ENCODE measurements around the gene CMIP.

The CMIP gene

DNA sequence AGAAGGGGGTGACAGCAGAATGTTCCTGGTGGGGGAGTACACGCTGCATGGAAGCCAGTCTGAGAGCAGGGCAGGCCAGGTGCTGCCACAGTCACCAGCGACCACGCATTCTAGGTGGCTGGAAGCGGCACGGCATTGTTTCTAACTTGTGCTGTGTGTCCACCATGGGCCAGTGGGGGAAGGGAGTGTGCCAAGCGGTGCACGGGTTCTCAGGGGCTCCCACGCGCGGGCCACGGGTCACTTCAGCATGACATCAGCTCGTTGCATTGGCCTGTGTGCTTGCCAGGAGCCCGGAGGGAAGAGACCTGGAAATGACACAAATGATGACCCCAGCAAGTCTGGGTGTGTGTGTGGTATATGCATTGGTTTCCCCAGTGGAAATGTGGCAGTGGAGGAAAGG lies 169.6 kb downstream of the CMIP start:
- Histone ChIP-seq H3K36me3 (ENCODE audit: insufficient read depth, low read length) (no peaks in the 10 kb centered on the region), H3K79me2 (ENCODE audit: control insufficient read depth, insufficient read depth, low read length, unreplicated experiment) (no peaks in the 10 kb centered on the region), H3K4me3 (ENCODE audit: low read depth, low read length) (no peak overlapping the region), H3K4me1 (ENCODE audit: control insufficient read depth, insufficient read depth, low read length, unreplicated experiment) (peaks cover 21% of the 10 kb centered on the region), H3K27ac (ENCODE audit: low read depth, low read length) (no peak overlapping the region), H3K27me3 (ENCODE audit: insufficient read depth, low read length) (no peaks in the 10 kb centered on the region), H2AFZ (ENCODE audit: low read length, unreplicated experiment) (no peak overlapping the region)

DNA sequence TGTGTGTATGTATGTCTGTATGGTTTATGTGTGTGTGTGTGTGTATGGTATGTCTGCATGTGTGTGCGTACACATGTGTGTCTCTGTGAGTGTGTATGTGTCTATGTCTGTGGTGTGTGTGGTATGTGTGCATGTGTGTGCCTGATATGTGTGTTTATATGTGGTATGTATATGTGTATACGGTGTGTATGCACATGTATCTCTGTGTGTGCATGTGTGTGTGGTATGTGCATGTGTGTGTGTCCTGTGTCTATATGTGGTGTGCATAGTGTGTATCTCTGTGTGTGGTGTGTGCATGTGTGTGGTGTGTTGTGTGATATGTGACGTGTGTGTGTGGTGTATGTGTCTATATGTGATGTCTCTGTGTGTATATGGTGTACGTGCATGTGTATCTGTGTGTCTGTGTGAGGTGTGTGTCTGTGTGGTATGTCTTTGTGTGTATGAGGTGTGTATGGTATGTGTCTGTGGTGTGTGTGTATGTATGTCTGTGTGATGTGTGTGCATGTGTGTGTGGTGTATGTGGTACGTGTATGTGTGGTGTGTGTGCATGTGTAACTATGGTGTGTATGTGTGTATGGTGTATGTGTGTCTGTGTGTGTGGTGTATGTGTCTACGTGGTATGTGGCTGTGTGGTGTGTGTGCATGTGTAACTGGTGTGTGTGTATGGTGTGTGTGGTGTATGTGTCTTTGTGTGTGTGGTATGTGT lies 170.2 kb downstream of the CMIP start:
- H3K4me1 ChIP-seq (ENCODE audit: control insufficient read depth, insufficient read depth, low read length, unreplicated experiment), result peaks cover 15% of the 10 kb centered on the region
- no peak overlapping the region for H3K4me3 ChIP-seq (ENCODE audit: low read depth, low read length)
- H3K27ac ChIP-seq (ENCODE audit: low read depth, low read length), result no peak overlapping the region
- H3K79me2 ChIP-seq (ENCODE audit: control insufficient read depth, insufficient read depth, low read length, unreplicated experiment), result no peaks in the 10 kb centered on the region
- H3K27me3 ChIP-seq (ENCODE audit: insufficient read depth, low read length), result no peaks in the 10 kb centered on the region
- no peaks in the 10 kb centered on the region for H3K36me3 ChIP-seq (ENCODE audit: insufficient read depth, low read length)
- H2AFZ ChIP-seq (ENCODE audit: low read length, unreplicated experiment), result no peak overlapping the region

DNA sequence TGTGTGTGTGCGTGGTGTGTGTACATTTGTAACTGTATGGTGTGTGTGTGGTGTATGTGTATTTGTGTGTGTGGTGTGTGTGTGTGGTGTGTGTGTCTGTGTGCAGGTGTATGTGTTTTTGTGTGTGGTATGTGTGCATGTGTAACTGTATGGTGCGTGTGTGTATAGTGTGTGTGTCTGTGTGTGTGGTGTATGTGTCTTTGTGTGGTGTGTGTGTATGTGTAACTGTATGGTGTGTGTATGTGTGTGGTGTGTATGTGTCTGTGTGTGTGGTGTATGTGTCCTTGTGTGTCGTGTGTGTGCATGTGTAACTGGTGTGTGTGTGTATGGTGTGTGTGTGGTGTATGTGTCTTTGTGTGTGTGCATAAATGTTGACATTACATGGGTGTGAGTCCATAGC lies 170.8 kb downstream of the CMIP start:
- no peaks in the 10 kb centered on the region for H3K79me2 ChIP-seq (ENCODE audit: control insufficient read depth, insufficient read depth, low read length, unreplicated experiment)
- no peaks in the 10 kb centered on the region for H3K27me3 ChIP-seq (ENCODE audit: insufficient read depth, low read length)
- no peaks in the 10 kb centered on the region for H3K36me3 ChIP-seq (ENCODE audit: insufficient read depth, low read length)
- peaks cover 9% of the 10 kb centered on the region for H3K4me1 ChIP-seq (ENCODE audit: control insufficient read depth, insufficient read depth, low read length, unreplicated experiment)
- H3K4me3 ChIP-seq (ENCODE audit: low read depth, low read length), result no peak overlapping the region
- no peak overlapping the region for H2AFZ ChIP-seq (ENCODE audit: low read length, unreplicated experiment)
- H3K27ac ChIP-seq (ENCODE audit: low read depth, low read length), result no peak overlapping the region

DNA sequence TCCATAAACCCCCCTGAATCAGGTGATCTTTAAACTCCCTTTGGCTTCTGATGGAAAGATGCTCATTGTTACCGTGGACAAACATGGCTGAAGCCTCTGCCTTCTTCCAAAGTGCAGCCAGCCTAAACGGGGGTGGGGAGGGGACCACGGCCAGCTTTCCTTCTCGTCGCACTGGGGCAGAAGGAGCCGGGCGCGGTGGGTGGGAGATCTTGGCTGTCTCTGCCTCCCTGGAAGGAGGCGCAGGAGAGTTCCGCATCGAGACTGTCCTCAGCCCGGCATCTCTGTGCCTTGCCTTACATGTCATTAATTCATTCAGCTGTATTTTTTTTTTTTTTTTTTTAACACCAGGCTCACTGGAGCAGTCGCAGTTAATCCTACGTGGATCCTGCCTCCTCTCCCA lies 171.2 kb downstream of the CMIP start:
- Histone ChIP-seq H3K4me3 (ENCODE audit: low read depth, low read length) (no peak overlapping the region), H3K79me2 (ENCODE audit: control insufficient read depth, insufficient read depth, low read length, unreplicated experiment) (no peaks in the 10 kb centered on the region), H2AFZ (ENCODE audit: low read length, unreplicated experiment) (no peak overlapping the region), H3K27ac (ENCODE audit: low read depth, low read length) (no peak overlapping the region), H3K27me3 (ENCODE audit: insufficient read depth, low read length) (no peaks in the 10 kb centered on the region), H3K36me3 (ENCODE audit: insufficient read depth, low read length) (no peaks in the 10 kb centered on the region), H3K4me1 (ENCODE audit: control insufficient read depth, insufficient read depth, low read length, unreplicated experiment) (peaks cover 7% of the 10 kb centered on the region)

DNA sequence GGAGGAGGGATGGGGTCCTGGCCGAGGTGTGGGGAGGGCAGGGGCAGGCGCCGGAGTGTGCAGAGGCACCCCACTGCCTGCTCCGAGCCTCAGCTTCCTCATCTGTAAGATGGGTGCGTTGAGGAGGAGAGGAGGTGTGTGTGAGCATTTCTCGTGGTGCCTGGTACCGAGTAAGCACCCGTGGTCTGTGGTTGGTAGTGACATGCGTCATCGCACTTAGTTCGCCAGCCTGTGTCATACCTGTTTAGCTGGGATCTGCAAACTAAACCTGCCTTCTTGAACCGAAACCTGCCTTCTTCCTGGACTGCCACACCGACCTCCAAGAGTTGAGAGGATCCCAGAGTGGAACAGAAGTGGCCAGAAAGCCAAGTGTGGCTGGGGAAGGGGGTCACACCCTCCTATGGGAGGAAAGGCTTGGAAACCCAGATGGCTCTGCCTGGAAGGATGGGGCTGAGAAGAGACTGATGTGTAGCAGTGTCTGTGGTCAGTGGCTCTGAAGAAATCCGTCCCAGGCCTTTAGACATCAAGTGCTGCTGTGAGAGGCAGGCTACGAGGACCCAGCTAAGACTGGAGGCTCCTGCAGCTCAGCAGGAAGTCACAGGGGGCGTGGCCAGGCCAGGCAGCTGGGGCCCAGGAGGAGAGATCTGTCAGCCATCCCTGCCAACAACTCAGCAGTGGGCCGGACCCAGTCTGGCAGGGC lies 171.9 kb downstream of the CMIP start:
- H3K79me2 ChIP-seq (ENCODE audit: control insufficient read depth, insufficient read depth, low read length, unreplicated experiment), result no peaks in the 10 kb centered on the region
- H2AFZ ChIP-seq (ENCODE audit: low read length, unreplicated experiment), result no peak overlapping the region

DNA sequence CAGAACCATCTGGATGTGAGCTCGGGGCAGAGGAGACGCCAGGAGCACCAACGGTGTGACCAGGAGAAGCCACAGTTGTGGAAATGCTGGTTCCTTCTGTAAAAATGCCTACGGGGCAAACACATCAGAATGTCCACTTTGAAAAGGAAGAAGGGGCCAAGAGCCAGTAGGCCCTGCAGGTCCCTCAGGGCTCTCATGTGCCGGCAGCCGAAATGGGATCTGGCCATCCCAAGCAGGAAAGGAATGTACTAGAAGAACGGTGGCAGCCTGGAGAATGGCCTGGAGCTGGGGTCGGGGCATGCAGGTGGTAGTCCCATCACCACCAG lies 172.4 kb downstream of the CMIP start:
- no peaks in the 10 kb centered on the region for H3K27me3 ChIP-seq (ENCODE audit: insufficient read depth, low read length)

More for the DNA sequence above, 171.9 kb downstream of the CMIP start:
- Histone ChIP-seq H3K4me1 (ENCODE audit: control insufficient read depth, insufficient read depth, low read length, unreplicated experiment) (peaks cover 7% of the 10 kb centered on the region), H3K36me3 (ENCODE audit: insufficient read depth, low read length) (no peaks in the 10 kb centered on the region), H3K4me3 (ENCODE audit: low read depth, low read length) (no peak overlapping the region), H3K27ac (ENCODE audit: low read depth, low read length) (no peak overlapping the region), H3K27me3 (ENCODE audit: insufficient read depth, low read length) (no peaks in the 10 kb centered on the region)

DNA sequence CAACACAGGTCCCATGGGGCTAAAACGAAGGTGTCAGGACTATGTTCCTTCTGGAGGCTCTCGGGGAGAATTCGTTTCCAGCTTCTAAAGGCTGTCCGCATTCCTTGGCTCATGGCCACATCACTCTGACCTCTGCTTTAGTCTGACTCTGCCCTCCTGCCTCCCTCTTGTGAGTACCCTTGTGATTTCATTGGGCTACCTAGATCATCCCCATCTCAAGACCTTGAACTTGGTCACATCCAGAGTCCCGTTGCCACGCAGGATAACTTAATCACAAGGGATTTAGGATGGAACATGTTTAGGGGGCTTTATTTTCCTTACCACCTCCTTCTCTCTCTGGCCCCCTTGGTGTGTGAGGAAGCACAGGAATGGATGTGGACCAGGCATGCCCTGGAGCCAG lies 173.6 kb downstream of the CMIP start:
- H3K27me3 ChIP-seq (ENCODE audit: insufficient read depth, low read length), result no peaks in the 10 kb centered on the region
- no peak overlapping the region for H2AFZ ChIP-seq (ENCODE audit: low read length, unreplicated experiment)
- H3K4me1 ChIP-seq (ENCODE audit: control insufficient read depth, insufficient read depth, low read length, unreplicated experiment), result peaks cover 7% of the 10 kb centered on the region
- H3K79me2 ChIP-seq (ENCODE audit: control insufficient read depth, insufficient read depth, low read length, unreplicated experiment), result no peaks in the 10 kb centered on the region
- no peak overlapping the region for H3K27ac ChIP-seq (ENCODE audit: low read depth, low read length)
- H3K36me3 ChIP-seq (ENCODE audit: insufficient read depth, low read length), result no peaks in the 10 kb centered on the region
- no peak overlapping the region for H3K4me3 ChIP-seq (ENCODE audit: low read depth, low read length)

More for the DNA sequence above, 172.4 kb downstream of the CMIP start:
- Histone ChIP-seq H2AFZ (ENCODE audit: low read length, unreplicated experiment) (no peak overlapping the region), H3K79me2 (ENCODE audit: control insufficient read depth, insufficient read depth, low read length, unreplicated experiment) (no peaks in the 10 kb centered on the region), H3K36me3 (ENCODE audit: insufficient read depth, low read length) (no peaks in the 10 kb centered on the region), H3K27ac (ENCODE audit: low read depth, low read length) (no peak overlapping the region), H3K4me1 (ENCODE audit: control insufficient read depth, insufficient read depth, low read length, unreplicated experiment) (peaks cover 7% of the 10 kb centered on the region), H3K4me3 (ENCODE audit: low read depth, low read length) (no peak overlapping the region)

DNA sequence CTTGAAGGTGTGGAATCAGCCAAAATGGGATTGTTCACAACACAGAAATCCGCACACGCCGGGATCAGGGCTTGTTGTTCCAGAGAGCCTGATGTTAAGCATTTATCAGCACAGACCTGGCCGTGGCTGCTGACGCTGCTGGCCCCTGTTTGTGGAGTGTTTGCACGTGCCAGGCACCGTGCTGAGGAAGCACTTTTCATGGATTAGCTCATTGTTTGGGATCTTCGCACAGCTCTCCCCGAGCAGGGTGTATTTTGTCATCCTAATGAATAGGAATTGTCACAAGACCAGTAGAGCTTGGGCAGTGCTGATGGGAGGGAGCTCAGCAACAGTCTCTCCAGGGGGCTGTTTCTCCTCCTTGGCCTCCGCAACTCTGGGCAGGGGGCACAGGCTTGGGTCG lies 174.1 kb downstream of the CMIP start:
- H3K4me1 ChIP-seq (ENCODE audit: control insufficient read depth, insufficient read depth, low read length, unreplicated experiment), result peaks cover 7% of the 10 kb centered on the region
- no peaks in the 10 kb centered on the region for H3K36me3 ChIP-seq (ENCODE audit: insufficient read depth, low read length)
- no peaks in the 10 kb centered on the region for H3K79me2 ChIP-seq (ENCODE audit: control insufficient read depth, insufficient read depth, low read length, unreplicated experiment)
- H3K27me3 ChIP-seq (ENCODE audit: insufficient read depth, low read length), result no peaks in the 10 kb centered on the region
- H2AFZ ChIP-seq (ENCODE audit: low read length, unreplicated experiment), result no peak overlapping the region
- no peak overlapping the region for H3K4me3 ChIP-seq (ENCODE audit: low read depth, low read length)
- no peak overlapping the region for H3K27ac ChIP-seq (ENCODE audit: low read depth, low read length)

DNA sequence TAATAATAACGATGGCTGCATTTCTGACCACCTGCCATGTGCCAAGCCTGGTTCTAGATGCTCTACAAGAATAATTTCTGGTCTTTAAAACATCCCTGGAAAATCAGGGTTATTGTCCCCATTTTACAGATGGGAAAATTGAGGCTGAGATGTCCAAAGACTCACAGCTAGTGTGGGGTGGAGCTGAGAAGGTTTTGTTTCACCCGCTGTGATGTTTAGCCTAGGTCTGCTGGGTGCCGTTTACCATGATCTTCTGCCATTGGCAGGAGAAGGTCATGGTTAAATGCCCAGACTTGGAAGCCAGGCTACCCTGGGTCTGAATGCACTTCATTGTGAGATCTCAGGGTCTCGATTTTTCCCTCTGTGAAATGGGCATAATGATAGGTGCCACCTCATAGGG lies 175.4 kb downstream of the CMIP start:
- Histone ChIP-seq H3K4me1 (ENCODE audit: control insufficient read depth, insufficient read depth, low read length, unreplicated experiment) (peaks cover 8% of the 10 kb centered on the region), H3K27me3 (ENCODE audit: insufficient read depth, low read length) (no peaks in the 10 kb centered on the region), H3K27ac (ENCODE audit: low read depth, low read length) (no peak overlapping the region), H3K4me3 (ENCODE audit: low read depth, low read length) (no peak overlapping the region), H2AFZ (ENCODE audit: low read length, unreplicated experiment) (no peak overlapping the region), H3K36me3 (ENCODE audit: insufficient read depth, low read length) (no peaks in the 10 kb centered on the region), H3K79me2 (ENCODE audit: control insufficient read depth, insufficient read depth, low read length, unreplicated experiment) (no peaks in the 10 kb centered on the region)

DNA sequence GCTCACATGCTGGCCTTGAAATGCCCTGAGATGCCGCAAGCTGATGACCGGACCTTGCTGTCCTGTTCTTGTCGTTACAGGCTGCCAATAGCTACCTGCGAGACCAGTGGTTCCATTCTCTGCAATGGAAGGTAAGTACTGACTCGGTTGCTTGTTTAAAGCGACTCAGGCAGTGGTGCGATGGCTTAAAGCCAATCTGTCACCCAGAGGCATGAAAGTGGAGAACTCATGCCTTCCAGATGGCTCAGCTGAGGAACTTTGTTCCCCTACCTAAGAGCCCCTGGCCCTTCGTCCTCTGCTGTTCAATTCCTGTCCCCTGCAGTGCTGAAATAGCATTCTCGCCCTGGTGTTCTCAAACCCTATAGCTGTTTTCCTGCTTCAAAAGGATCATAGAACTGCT lies 176.2 kb downstream of the CMIP start:
- Histone ChIP-seq H3K79me2 (ENCODE audit: control insufficient read depth, insufficient read depth, low read length, unreplicated experiment) (no peaks in the 10 kb centered on the region), H3K4me3 (ENCODE audit: low read depth, low read length) (no peak overlapping the region), H3K36me3 (ENCODE audit: insufficient read depth, low read length) (no peaks in the 10 kb centered on the region), H3K27me3 (ENCODE audit: insufficient read depth, low read length) (no peaks in the 10 kb centered on the region), H3K4me1 (ENCODE audit: control insufficient read depth, insufficient read depth, low read length, unreplicated experiment) (peaks cover 16% of the 10 kb centered on the region), H2AFZ (ENCODE audit: low read length, unreplicated experiment) (no peak overlapping the region), H3K27ac (ENCODE audit: low read depth, low read length) (no peak overlapping the region)

DNA sequence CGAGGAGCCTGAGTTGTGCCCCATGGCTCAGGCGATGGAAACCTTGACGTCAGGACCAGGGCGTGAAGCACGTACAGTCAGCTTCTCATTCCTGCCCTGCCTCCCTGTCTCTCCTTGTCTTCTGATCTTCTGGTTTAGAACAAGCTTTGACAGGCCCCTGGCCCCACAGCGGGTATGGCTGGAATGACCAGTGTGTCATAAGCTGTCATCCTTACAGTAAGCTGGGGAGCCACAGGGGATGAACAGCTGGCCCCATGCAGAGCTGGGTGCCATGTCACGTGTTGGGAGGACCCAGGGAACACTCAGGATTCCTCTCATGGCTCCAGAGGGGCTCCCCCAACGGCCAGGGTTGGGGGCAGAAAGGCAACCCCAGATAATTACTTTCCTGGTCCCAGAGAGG lies 176.9 kb downstream of the CMIP start:
- Histone ChIP-seq H2AFZ (ENCODE audit: low read length, unreplicated experiment) (no peak overlapping the region), H3K4me3 (ENCODE audit: low read depth, low read length) (no peak overlapping the region), H3K27ac (ENCODE audit: low read depth, low read length) (no peak overlapping the region), H3K36me3 (ENCODE audit: insufficient read depth, low read length) (no peaks in the 10 kb centered on the region), H3K27me3 (ENCODE audit: insufficient read depth, low read length) (no peaks in the 10 kb centered on the region), H3K4me1 (ENCODE audit: control insufficient read depth, insufficient read depth, low read length, unreplicated experiment) (peaks cover 21% of the 10 kb centered on the region), H3K79me2 (ENCODE audit: control insufficient read depth, insufficient read depth, low read length, unreplicated experiment) (no peaks in the 10 kb centered on the region)

Measured in ACC112 (cell line).